ELF-1 (cell line): ENCODE results near the gene DCAF8L1.
"Not testable (repeated sequence)": the region's sequence is repeated elsewhere in the genome, so short reads cannot be mapped to it uniquely, and the experiment has no call there.

Source experiments
- DNase-seq: peaks from one replicate; pipeline ENCODE4 v3.0.0-alpha.2; 2016; ENCODE audit warnings: low read depth, low spot score

DCAF8L1 gene

GRCh38 chrX:27981349-27981748 lies at the start of gene DCAF8L1:
Gene DCAF8L1, minus strand, starts transcription at chrX:27981449. Its CDS starts 115 bp downstream, at chrX:27981334.
- no peak for DNase-seq

GRCh38 chrX:28022371-28022770 lies 41.1 kb upstream of the DCAF8L1 start:
- no peak for DNase-seq

- no peak for DNase-seq
These were observed 35.6 kb upstream of the DCAF8L1 start for GRCh38 chrX:28016823-28017222.

- no peak for DNase-seq
These were observed 34.7 kb upstream of the DCAF8L1 start for GRCh38 chrX:28015993-28016392.

- no peak for DNase-seq
These were observed 29.6 kb upstream of the DCAF8L1 start for GRCh38 chrX:28010875-28011274.

- DNase-seq = no peak
These were observed 17.4 kb upstream of the DCAF8L1 start for GRCh38 chrX:27998666-27999065.

GRCh38 chrX:27997622-27998021 lies 16.4 kb upstream of the DCAF8L1 start:
- DNase-seq = no peak

GRCh38 chrX:27996132-27996531 lies 14.9 kb upstream of the DCAF8L1 start:
- DNase-seq = no peak

- DNase-seq = no peak
These were observed 14.4 kb upstream of the DCAF8L1 start for GRCh38 chrX:27995611-27996010.

- DNase-seq = peak; percentile 79
These were observed 6.8 kb upstream of the DCAF8L1 start for GRCh38 chrX:27987862-27988646.

GRCh38 chrX:27976934-27977333 lies 4.3 kb downstream of the DCAF8L1 start:
- DNase-seq = not testable (repeated sequence)

GRCh38 chrX:27976284-27976683 lies 5.0 kb downstream of the DCAF8L1 start:
- no peak for DNase-seq

- DNase-seq = no peak
These were observed 12.4 kb downstream of the DCAF8L1 start for GRCh38 chrX:27968878-27969277.

GRCh38 chrX:27968352-27968751 lies 12.9 kb downstream of the DCAF8L1 start:
- DNase-seq = no peak

GRCh38 chrX:27966955-27967354 lies 14.3 kb downstream of the DCAF8L1 start:
- DNase-seq = no peak

GRCh38 chrX:27966492-27966891 lies 14.8 kb downstream of the DCAF8L1 start:
- DNase-seq = no peak

GRCh38 chrX:27965348-27965747 lies 15.9 kb downstream of the DCAF8L1 start:
- DNase-seq = not testable (repeated sequence)

- DNase-seq = no peak
These were observed 16.8 kb downstream of the DCAF8L1 start for GRCh38 chrX:27964432-27964831.

GRCh38 chrX:27960410-27960809 lies 20.8 kb downstream of the DCAF8L1 start:
- peak; percentile 4 for DNase-seq

GRCh38 chrX:27953171-27953570 lies 28.1 kb downstream of the DCAF8L1 start:
- no peak for DNase-seq

GRCh38 chrX:27933361-27933760 lies 47.9 kb downstream of the DCAF8L1 start:
- no peak for DNase-seq
